Keratinocyte (primary cell): ENCODE measurements around the gene HNRNPL.

Experiments
- EZH2 ChIP-seq: IDR thresholded peaks from one replicate; pipeline ENCODE4 v1.6.1; 2012; ENCODE audit warnings: inconsistent platforms, mild to moderate bottlenecking, low read length, moderate library complexity
- TF ChIP-seq, protein P1 (sequence below), 3 experiments: IDR thresholded peaks in 1 of 3; conservative IDR thresholded peaks in 1 of 3; optimal IDR thresholded peaks in 1 of 3; 2 replicates in 2 of 3; 3 replicates in 1 of 3; pipeline versions ENCODE3 to v1.5.1; 2011; ENCODE audit warnings: low read length in 3 of 3, mild to moderate bottlenecking in 3 of 3, moderate library complexity in 2 of 3, control low read depth in 1 of 3, inconsistent platforms in 1 of 3; ENCODE audit not compliant: insufficient read depth in 2 of 3; ENCODE audit errors: extremely low read depth in 1 of 3

DNA sequence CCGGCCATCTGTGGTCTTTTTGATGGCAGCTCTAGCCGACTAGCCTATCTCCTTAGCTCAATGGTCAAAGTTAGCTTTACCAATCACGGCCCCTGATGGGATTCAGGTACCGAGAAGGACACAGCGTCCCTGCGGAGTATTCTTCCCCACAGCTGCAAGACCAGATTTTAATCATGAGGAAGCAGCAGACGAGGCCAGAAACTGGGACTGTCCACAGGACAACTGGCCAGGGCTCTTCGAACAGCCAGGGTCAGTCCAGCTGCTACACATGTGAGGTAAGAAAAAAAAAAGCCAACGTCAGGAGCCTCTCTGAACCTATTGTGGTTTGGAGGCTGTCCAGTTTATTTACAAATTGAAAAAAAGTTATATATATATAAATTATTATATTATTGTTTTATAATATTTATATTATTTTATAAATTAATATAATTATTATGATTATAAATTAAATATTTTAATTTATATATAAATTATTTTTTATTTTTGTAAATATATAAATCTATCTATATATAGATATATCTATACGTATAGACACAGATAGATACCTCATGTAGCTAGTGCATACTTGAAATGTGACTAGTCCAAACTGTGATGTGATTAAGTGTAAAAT is 17.5 kb upstream of the HNRNPL start:
- TF ChIP-seq, protein P1, sequence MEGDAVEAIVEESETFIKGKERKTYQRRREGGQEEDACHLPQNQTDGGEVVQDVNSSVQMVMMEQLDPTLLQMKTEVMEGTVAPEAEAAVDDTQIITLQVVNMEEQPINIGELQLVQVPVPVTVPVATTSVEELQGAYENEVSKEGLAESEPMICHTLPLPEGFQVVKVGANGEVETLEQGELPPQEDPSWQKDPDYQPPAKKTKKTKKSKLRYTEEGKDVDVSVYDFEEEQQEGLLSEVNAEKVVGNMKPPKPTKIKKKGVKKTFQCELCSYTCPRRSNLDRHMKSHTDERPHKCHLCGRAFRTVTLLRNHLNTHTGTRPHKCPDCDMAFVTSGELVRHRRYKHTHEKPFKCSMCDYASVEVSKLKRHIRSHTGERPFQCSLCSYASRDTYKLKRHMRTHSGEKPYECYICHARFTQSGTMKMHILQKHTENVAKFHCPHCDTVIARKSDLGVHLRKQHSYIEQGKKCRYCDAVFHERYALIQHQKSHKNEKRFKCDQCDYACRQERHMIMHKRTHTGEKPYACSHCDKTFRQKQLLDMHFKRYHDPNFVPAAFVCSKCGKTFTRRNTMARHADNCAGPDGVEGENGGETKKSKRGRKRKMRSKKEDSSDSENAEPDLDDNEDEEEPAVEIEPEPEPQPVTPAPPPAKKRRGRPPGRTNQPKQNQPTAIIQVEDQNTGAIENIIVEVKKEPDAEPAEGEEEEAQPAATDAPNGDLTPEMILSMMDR (optimal IDR thresholded peaks at IDR 0.05 in 1 of 3, IDR thresholded peaks at IDR 0.05 in 1 of 3, conservative IDR thresholded peaks at IDR 0.05 in 1 of 3; ENCODE audit: extremely low read depth in 1 of 3, insufficient read depth in 2 of 3, low read length in 3 of 3): no peak
- no peak for TF ChIP-seq EZH2
